Activated naive CD8-positive, alpha-beta T cell treated with anti-CD3 and anti-CD28 coated beads, Interleukin-2, amount 50 U/mL, for 24 hours (primary cell): ENCODE data around the gene LSM12.
"Not testable (repeated sequence)": the region's sequence is repeated elsewhere in the genome, so short reads cannot be mapped to it uniquely, and the experiment has no call there.

Experiments
- ATAC-seq: fragments of 150-1000 bp; cut with Tn5 transposase; one replicate; pipeline ENCODE4 v1.10.0; 2021
- DNase-seq: peaks from one replicate; pipeline ENCODE4 v3.0.0; 2021
- H3K27ac Mint-ChIP-seq: one replicate; pipeline ENCODE4 v1.8.0; 2021; ENCODE audit warnings: mild to moderate bottlenecking, mixed read lengths
- H3K27me3 Mint-ChIP-seq: one replicate; pipeline ENCODE4 v1.8.0; 2021; ENCODE audit warnings: mixed read lengths
- H3K36me3 Mint-ChIP-seq: one replicate; pipeline ENCODE4 v1.8.0; 2021; ENCODE audit warnings: low read depth, mixed read lengths
- H3K4me1 Mint-ChIP-seq: one replicate; pipeline ENCODE4 v1.8.0; 2021; ENCODE audit warnings: mixed read lengths
- H3K4me3 Mint-ChIP-seq: one replicate; pipeline ENCODE4 v1.8.0; 2021; ENCODE audit warnings: mild to moderate bottlenecking, moderate library complexity, mixed read lengths
- H3K9me3 Mint-ChIP-seq: one replicate; pipeline ENCODE4 v1.8.0; 2021; ENCODE audit warnings: mixed read lengths

The LSM12 gene

DNA sequence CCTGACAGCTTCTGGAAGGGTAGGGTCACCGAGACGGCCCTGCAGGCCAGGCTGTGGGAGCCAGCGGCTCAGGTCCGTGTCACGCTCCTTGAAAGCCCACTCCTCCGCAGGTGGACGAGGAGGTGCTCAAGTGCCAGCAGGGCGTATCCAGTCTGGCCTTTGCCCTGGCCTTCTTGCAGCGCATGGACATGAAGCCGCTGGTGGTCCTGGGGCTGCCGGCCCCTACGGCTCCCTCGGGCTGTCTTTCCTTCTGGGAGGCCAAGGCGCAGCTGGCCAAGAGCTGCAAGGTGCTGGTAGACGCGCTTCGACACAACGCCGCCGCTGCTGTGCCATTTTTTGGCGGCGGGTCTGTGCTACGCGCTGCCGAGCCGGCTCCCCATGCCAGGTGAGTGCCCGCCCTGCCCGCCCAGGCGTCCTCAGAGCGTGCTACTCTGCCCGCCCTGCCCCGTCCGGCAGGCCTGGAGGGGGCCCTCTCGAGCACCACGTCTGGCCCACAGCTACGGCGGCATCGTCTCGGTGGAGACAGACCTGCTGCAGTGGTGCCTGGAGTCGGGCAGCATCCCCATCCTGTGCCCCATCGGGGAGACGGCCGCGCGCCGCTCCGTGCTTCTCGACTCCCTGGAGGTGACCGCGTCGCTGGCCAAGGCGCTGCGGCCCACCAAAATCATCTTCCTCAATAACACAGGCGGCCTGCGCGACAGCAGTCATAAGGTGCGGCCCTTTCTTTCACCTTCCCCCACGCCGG is 60.8 kb downstream of the LSM12 start:
- Mint-ChIP-seq H3K27ac (no peak overlapping the region), H3K4me1 (peaks cover 24% of the 10 kb centered on the region), H3K36me3 (peaks cover 5% of the 10 kb centered on the region), H3K4me3 (peak overlapping the region; percentile 83), H3K27me3 (peaks cover 16% of the 10 kb centered on the region), H3K9me3 (no peaks in the 10 kb centered on the region)
- ATAC-seq (peak; percentile 26), DNase-seq (peak; percentile 32)

DNA sequence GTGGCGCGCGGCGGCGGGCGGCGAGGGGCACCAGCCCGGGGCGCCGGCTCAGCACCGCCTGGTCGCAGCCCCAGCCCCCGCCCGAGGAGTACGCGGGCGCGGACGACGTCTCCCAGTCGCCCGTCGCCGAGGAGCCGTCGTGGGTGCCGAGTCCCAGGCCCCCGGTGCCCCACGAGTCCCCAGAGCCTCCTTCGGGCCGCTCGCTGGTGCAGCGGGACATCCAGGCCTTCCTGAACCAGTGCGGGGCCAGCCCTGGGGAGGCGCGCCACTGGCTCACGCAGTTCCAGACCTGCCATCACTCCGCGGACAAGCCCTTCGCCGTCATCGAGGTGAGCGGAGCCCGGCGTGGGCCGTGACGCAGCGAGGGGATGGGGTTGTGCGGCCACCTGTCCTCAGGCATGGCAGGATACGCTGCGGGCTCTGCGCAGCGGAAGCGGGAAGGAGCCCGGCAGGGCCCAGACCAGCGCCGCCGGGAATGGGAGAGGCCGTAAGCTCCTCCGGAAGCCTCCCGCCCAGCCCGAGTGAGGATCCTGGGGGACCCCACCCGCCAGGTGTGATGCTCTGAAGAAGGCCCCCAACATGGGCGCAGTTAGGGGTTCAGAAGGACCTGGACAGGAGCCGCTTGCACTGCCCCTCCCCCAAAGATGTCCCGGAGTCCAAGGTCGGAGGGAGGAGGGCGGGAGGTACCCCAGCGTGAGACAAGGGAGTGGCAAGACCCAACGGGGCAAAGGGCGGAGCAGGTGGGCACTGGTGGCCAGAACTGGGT is 61.5 kb downstream of the LSM12 start:
- H3K4me1 Mint-ChIP-seq: peaks cover 24% of the 10 kb centered on the region
- H3K36me3 Mint-ChIP-seq: peaks cover 2% of the 10 kb centered on the region
- no peak overlapping the region for H3K4me3 Mint-ChIP-seq
- no peak for ATAC-seq
- H3K27ac Mint-ChIP-seq: no peak overlapping the region
- H3K9me3 Mint-ChIP-seq: no peaks in the 10 kb centered on the region
- peaks cover 16% of the 10 kb centered on the region for H3K27me3 Mint-ChIP-seq
- no peak for DNase-seq

GRCh38 chr17:44004077-44004760 is 62.3 kb downstream of the LSM12 start, which contains the start of gene NAGS:
Gene NAGS (plus strand): TSS chr17:44004622. CDS start chr17:44004664, 42 bp downstream.
- Mint-ChIP-seq H3K27ac (no peak within 1 kb of the TSS), H3K27me3 (peaks cover 16% of the 10 kb centered on the region), H3K4me1 (peaks cover 24% of the 10 kb centered on the region), H3K4me3 (no peak within 1 kb of the TSS), H3K36me3 (no peaks in the 10 kb centered on the region), H3K9me3 (no peaks in the 10 kb centered on the region)
- ATAC-seq (no peak), DNase-seq (no peak)

DNA sequence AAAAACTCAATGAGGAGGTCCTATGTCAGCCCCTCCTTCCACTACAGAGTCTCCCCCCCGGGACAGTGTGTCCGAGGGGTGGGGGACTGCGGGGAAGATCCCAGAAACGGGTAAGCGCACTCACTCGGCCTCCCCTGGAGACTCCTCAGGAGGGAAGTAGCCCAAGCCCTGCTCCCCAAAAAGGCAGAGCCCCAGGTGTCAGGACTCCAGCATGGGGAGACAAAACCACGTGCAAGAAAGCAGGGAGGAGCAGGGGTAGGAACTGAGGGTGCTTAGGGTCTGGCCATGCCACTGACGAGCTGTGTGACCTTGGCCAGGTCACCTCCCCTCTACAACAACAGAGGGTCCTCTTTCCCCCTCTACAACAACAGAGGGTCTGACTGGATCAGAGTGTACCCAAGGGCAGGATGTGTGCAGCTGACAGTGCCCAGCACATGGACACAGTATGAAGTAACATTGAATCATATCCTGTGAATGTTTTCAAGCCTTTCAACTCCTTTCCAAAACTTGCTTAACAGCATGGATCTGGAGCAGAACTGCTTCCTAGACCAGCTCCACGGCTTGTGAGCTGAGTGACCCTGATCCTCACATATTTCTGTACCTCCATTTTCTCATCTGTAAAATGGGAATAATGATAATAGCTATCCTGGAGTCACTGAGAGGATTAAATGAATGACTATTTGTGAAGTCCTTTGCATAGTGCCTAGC is 64.2 kb downstream of the LSM12 start:
- DNase-seq (no peak), ATAC-seq (no peak)
- H3K4me1 Mint-ChIP-seq: peaks cover 13% of the 10 kb centered on the region
- H3K27ac Mint-ChIP-seq: no peak overlapping the region
- H3K36me3 Mint-ChIP-seq: no peaks in the 10 kb centered on the region
- no peaks in the 10 kb centered on the region for H3K9me3 Mint-ChIP-seq
- H3K27me3 Mint-ChIP-seq: peaks cover 16% of the 10 kb centered on the region
- H3K4me3 Mint-ChIP-seq: no peak overlapping the region

DNA sequence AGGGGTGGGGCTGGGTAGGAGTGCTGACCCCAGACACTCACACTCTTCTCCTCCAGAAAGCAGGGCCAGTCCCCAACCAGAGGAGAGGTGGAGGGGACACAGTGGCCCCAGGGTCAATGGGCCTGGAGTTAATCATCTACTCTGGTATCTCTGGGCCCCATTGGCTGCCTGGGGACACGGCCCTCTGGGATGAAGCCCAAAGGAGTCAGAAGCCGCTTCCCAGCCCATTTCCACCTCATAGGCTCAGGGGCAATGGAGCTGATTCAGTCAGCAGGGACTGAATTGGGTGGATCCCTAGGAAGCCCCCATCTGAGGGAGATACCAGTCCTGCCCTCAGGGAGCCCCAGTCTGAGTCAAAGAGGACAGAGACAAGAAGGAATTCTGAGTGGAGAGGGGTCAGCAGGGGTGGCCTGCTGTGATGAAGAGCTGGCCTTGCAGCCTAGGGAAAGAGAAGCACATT is 65.0 kb downstream of the LSM12 start:
- Mint-ChIP-seq H3K4me1 (peaks cover 8% of the 10 kb centered on the region), H3K27me3 (peaks cover 18% of the 10 kb centered on the region), H3K9me3 (no peaks in the 10 kb centered on the region), H3K27ac (no peak overlapping the region), H3K4me3 (no peak overlapping the region), H3K36me3 (no peaks in the 10 kb centered on the region)
- ATAC-seq: no peak
- no peak for DNase-seq

DNA sequence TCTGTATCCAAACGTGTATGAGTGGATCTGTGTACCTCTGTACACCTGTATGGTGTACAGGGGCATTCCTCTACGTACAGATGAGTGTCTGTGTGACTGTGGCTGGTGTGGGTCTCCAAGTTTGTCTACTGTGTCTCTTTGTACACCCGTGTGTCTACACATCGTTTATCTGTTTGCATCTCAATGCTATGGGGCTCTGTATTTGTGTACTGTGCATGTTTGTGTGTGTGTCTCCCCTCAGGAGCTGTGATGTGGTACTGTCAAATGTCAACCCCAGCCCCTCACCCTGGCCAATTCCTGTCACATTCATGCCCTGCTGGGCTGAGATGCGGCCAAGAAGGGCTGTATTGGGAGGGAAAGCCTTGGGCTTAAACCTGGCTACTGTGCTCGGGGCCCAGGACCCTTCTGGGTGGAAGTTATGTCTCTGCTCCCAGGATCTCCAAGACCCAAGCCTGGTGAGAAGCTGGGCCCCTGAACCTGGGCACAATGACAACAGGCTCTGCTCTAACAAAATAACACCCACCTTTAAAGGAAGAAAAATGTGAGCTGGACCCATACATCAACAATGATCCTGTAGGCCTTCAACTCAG is 65.5 kb downstream of the LSM12 start:
- DNase-seq (no peak), ATAC-seq (no peak)
- Mint-ChIP-seq H3K27me3 (peaks cover 16% of the 10 kb centered on the region), H3K9me3 (no peaks in the 10 kb centered on the region), H3K36me3 (no peaks in the 10 kb centered on the region), H3K4me3 (no peak overlapping the region), H3K27ac (no peak overlapping the region), H3K4me1 (peaks cover 2% of the 10 kb centered on the region)

DNA sequence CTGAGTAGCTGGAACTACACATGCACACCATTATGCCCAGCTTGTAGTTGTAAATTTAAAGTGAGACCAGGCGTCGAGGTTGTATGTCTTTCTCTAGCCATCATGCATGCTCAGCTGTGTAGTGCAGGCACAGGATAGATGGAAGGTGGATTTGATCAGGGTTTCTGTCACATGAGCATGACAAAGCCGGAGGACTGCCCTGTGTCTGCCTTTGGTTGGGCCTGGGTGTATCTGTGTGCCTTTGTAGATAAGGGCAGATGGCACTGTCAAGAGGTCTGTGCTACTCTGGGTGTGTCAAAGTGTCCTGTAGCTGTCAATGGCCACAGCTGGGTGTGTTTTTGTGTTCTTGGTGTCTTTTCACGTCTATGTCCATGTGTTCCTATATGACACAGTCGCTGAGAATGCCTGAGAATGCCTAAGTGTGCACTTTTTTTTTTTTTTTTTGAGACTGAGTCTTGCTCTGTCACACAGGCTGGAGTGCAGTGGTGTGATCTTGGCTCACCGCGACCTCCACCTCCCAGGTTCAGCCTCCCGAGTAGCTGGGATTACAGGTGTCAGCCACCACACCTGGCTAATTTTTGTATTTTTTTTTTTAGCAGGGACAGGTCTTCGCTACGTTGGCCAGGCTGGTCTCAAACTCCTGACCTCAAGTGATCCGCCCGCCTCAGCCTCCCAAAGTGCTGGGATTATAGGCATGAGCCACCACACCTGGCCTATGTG is 66.2 kb downstream of the LSM12 start:
- DNase-seq (no peak), ATAC-seq (no peak)
- Mint-ChIP-seq H3K36me3 (no peaks in the 10 kb centered on the region), H3K27ac (no peak overlapping the region), H3K4me3 (no peak overlapping the region), H3K9me3 (no peaks in the 10 kb centered on the region), H3K27me3 (peaks cover 18% of the 10 kb centered on the region), H3K4me1 (peaks cover 1% of the 10 kb centered on the region)

GRCh38 chr17:43999024-43999423 is 67.4 kb downstream of the LSM12 start:
- Mint-ChIP-seq H3K9me3 (no peaks in the 10 kb centered on the region), H3K27ac (no peak overlapping the region), H3K4me3 (no peak overlapping the region), H3K27me3 (peaks cover 21% of the 10 kb centered on the region), H3K36me3 (no peaks in the 10 kb centered on the region), H3K4me1 (no peaks in the 10 kb centered on the region)
- ATAC-seq (no peak), DNase-seq (no peak)

GRCh38 chr17:43998552-43998951 is 67.9 kb downstream of the LSM12 start:
- Mint-ChIP-seq H3K27me3 (peaks cover 20% of the 10 kb centered on the region), H3K4me3 (no peak overlapping the region), H3K9me3 (no peaks in the 10 kb centered on the region), H3K27ac (no peak overlapping the region), H3K4me1 (no peaks in the 10 kb centered on the region), H3K36me3 (no peaks in the 10 kb centered on the region)
- no peak for DNase-seq
- ATAC-seq: no peak

DNA sequence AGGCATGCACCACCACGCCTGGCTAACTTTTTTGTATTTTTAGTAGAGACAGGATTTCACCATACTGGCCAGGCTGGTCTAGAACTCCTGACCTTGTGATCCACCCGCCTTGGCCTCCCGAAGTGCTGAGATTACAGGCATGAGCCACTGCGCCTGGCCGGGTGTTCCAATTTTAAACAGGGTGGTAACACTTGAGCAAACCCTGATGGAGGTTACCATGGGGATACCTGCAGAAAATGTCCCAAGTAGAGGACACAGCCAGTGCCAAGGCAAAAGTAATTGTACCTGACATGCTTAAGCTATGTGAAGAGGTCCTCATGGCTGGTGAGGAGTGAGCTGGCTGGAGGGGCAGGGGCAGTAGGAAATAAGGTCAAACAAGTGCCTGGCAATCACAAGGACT is 69.3 kb downstream of the LSM12 start:
- H3K9me3 Mint-ChIP-seq, H3K4me1 Mint-ChIP-seq, ATAC-seq, H3K36me3 Mint-ChIP-seq, DNase-seq, H3K4me3 Mint-ChIP-seq, H3K27ac Mint-ChIP-seq: not testable (repeated sequence)
- H3K27me3 Mint-ChIP-seq: peaks cover 20% of the 10 kb centered on the region

DNA sequence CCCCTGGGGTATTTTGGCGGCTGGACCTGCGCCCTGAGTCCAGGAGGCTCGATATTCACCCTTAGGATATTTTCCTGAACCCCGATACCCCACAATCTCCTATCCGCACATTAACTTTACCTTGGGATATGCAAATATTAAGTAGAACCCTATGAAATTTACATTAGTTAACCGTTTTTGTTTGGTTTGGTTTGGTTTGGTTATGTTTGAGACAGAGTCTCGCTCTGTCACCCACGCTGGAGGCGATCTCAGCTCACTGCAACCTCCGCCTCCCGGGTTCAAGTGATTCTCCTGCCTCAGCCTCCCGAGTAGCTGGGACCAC is 71.4 kb downstream of the LSM12 start:
- no peaks in the 10 kb centered on the region for H3K4me1 Mint-ChIP-seq
- H3K27me3 Mint-ChIP-seq: peaks cover 20% of the 10 kb centered on the region
- no peaks in the 10 kb centered on the region for H3K36me3 Mint-ChIP-seq
- H3K27ac Mint-ChIP-seq: no peak overlapping the region
- ATAC-seq: no peak
- no peak for DNase-seq
- H3K9me3 Mint-ChIP-seq: no peaks in the 10 kb centered on the region
- no peak overlapping the region for H3K4me3 Mint-ChIP-seq

GRCh38 chr17:43994272-43995149 is 72.0 kb downstream of the LSM12 start:
- Mint-ChIP-seq H3K4me3 (no peak overlapping the region), H3K27me3 (peaks cover 20% of the 10 kb centered on the region), H3K9me3 (no peaks in the 10 kb centered on the region), H3K36me3 (no peaks in the 10 kb centered on the region), H3K4me1 (no peaks in the 10 kb centered on the region), H3K27ac (no peak overlapping the region)
- peak; percentile 82 for ATAC-seq
- peak; percentile 72 for DNase-seq

GRCh38 chr17:43992641-43993040 is 73.8 kb downstream of the LSM12 start:
- DNase-seq (no peak), ATAC-seq (no peak)
- Mint-ChIP-seq H3K4me1 (no peaks in the 10 kb centered on the region), H3K27me3 (peaks cover 27% of the 10 kb centered on the region), H3K9me3 (no peaks in the 10 kb centered on the region), H3K4me3 (no peak overlapping the region), H3K36me3 (no peaks in the 10 kb centered on the region), H3K27ac (no peak overlapping the region)
